HG03045 (cell line): ENCODE results near the gene ANG.

Experiments
- ATAC-seq: cut with Tn5 transposase; IDR thresholded peaks from one replicate; pipeline ENCODE4 v1.9.1; 2021; ENCODE audit warnings: mild to moderate bottlenecking, moderate library complexity; ENCODE audit not compliant: unreplicated experiment

ANG gene

DNA sequence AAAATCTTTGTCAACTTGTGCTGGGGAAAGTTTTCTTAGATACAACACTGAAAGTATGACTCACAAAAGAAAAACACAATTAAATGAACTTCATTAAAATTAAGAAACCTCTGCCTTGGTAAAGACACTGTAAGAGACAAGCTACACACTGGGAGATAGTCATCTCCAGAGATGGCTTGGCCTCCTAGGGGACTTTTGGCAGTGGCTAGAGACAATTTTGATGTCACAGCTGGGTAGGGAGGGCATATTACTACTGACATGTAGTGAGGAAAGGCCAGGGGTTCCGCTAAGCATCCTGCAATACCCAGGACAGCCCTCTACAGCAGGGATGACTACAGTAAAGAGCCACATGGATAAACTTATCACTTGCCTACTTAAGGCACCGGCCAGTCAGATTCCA, 12.9 kb upstream of the ANG start:
- ATAC-seq: no peak

- no peak for ATAC-seq
Observed at GRCh38 chr14:20676072-20676471, 12.5 kb upstream of the ANG start.

- ATAC-seq: no peak
Observed at GRCh38 chr14:20679907-20680306, 8.7 kb upstream of the ANG start.

- ATAC-seq: no peak
Observed at GRCh38 chr14:20680363-20680762, 8.2 kb upstream of the ANG start.

GRCh38 chr14:20680843-20681347, 7.7 kb upstream of the ANG start:
- no peak for ATAC-seq

- ATAC-seq: no peak
Observed at GRCh38 chr14:20681348-20682126, 7.0 kb upstream of the ANG start.

- ATAC-seq: no peak
Observed at GRCh38 chr14:20682127-20682434, 6.5 kb upstream of the ANG start.

- peak; percentile 48 for ATAC-seq
Observed at GRCh38 chr14:20682435-20683124, 6.0 kb upstream of the ANG start.

GRCh38 chr14:20683125-20683890, 5.3 kb upstream of the ANG start:
- ATAC-seq: peak; percentile 21

DNA sequence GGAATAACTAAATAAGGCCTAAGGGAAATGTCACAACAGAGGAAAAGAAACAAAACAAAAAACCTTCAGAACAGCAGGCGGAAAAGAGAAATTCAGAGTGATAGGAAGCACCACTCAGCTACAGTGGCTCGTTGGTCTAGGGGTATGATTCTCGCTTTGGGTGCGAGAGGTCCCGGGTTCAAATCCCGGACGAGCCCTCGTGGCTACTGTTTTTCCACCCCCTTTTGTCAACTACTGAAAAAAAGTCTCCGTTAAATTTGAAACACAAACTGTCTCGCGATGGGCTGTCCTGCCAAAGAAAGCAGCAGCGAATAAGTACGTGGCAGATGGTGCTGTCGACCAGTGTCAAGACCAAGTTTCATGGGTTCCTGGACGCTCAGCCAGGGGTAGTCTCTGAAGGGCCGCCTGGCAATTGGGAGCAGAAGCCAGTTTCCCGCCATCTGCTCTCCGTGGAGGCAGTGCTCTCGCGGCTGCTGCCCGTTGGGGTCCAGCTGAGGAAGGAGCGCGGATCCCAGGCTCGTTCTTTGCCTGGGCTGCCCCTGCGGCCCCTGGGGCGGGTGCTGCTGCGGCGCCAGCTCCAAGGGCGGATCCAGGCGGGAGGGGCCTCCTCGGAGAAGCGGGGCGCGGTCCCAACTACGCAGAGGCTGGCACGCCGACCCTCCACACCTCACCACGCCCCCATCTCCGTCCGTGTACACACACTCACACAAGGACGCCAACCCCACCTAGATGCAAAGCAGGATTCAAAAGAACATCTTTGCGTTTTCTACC, 4.5 kb upstream of the ANG start, which contains the start of gene RNASE4:
RNASE4 (plus strand) TSS at position 670 of the 771 bp plus-strand sequence. CDS start 14,812 bp downstream, outside the sequence.
- ATAC-seq: peak; percentile 31

GRCh38 chr14:20684662-20685456, 3.7 kb upstream of the ANG start:
- ATAC-seq: no peak

DNA sequence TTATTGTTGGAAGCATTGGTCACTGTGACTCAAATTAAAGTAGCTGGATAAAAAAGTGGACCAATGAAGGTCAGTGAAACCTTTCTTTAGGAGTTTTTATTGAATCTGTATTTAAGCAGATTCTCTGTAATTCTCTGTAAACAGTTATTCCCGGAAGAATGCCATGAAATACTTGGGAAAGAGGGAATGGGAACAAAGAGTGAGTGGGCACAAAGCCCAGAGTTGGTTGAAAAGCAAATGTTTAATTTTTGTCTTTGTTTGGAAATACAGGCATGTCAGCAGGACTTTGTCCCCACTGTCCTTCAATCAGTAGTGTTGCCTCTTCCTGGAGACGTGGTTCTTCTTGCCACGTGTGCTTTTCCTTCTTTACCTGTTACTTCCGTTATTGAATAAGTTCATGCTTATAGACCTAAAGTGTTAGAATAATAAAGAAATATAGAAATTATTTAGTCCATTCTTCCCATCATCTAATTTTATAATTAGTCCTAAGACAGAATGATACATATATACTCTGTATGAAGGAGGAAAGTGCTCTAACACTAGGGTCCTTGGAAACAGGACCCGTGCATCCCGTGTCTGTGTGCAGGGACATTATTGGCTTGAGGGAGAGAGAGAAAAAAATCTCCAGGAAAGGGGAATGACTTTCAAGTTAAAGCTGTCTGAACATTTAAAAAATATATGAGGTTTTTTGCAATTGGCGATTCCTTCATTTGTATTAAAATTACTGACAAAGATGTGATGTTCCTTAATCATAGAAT, 2.0 kb upstream of the ANG start:
- no peak for ATAC-seq

DNA sequence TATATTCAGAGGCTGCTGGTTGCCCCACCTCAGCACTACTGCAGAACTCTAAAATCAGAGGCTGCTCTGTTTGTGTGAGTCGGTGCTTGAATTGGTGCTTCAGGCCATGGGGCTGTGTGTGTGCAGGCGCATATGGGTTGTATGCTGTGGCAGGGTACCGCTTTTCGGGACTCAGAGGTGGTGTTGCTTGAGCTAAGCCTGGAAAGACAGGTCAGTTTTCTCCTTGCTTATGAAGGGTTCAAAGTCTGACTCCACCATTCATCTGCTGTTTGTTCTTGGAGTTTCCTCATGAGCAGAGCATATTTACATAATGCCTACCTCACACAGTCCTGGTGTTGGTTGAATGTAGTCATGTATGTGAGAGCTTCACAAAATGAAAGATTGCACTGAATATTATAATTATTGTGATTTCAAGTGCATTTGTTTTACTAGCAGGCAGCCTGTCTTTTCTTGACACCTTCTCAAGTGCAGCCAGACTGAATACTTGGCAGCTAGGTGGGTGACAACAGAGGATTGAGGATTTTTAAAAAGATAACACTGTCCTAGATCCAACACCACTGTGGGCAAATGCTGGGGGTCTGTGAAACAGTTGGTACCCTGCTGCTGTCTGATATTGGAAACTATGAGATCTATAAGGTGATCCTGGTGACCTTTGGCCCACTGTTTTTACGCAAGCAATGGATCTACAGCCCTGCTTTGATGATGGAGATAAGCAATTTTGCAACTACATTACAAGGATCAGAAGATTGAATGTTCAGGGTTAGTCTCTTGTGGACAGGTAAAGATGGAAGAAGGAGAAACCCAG, 1.0 kb upstream of the ANG start:
- no peak for ATAC-seq

- no peak for ATAC-seq
Observed at GRCh38 chr14:20690848-20691640, 2.5 kb downstream of the ANG start.

- no peak for ATAC-seq
Observed at GRCh38 chr14:20692116-20692751, 3.7 kb downstream of the ANG start.

- ATAC-seq: no peak
Observed at GRCh38 chr14:20696764-20697163, 8.2 kb downstream of the ANG start.
